Subcutaneous abdominal adipose tissue (tissue), 5 donors: ENCODE measurements around the gene ROBO2.

Source experiments
- H3K27ac ChIP-seq: one replicate; pipeline ENCODE4 v1.7.0; 2013; ENCODE audit warnings: low read depth, mild to moderate bottlenecking, inconsistent platforms, low read length, moderate library complexity
- H3K27me3 ChIP-seq, 5 donors: one replicate each; pipeline ENCODE4 v1.7.0; 2013; ENCODE audit warnings: low read length in 5 of 5, inconsistent platforms in 1 of 5; ENCODE audit not compliant: control insufficient read depth in 5 of 5, insufficient read depth in 4 of 5
- H3K36me3 ChIP-seq, 5 donors: one replicate each; pipeline ENCODE4 v1.7.0; 2013; ENCODE audit warnings: low read length in 5 of 5; ENCODE audit not compliant: control insufficient read depth in 5 of 5, insufficient read depth in 5 of 5
- H3K4me1 ChIP-seq, 5 donors: one replicate each; pipeline ENCODE4 v1.7.0; 2013; ENCODE audit warnings: low read length in 5 of 5, mild to moderate bottlenecking in 3 of 5, moderate library complexity in 1 of 5; ENCODE audit not compliant: control insufficient read depth in 5 of 5, insufficient read depth in 5 of 5
- H3K4me3 ChIP-seq, 5 donors: one replicate each; pipeline ENCODE4 v1.7.0; 2013; ENCODE audit warnings: low read length in 5 of 5, low read depth in 1 of 5
- H3K9ac ChIP-seq, 5 donors: one replicate each; pipeline ENCODE4 v1.7.0; 2013; ENCODE audit warnings: low read length in 5 of 5, mild to moderate bottlenecking in 4 of 5, moderate library complexity in 3 of 5
- H3K9me3 ChIP-seq, 5 donors: one replicate each; pipeline ENCODE4 v1.7.0; 2013; ENCODE audit warnings: low read length in 5 of 5; ENCODE audit not compliant: control insufficient read depth in 5 of 5
- donor health status: healthy.
- donor health status: healthy.
- donor health status: healthy.
- donor health status: healthy.
- donor health status: healthy.

ROBO2 gene

GRCh38 chr3:77468626-77469020, 428.7 kb downstream of the ROBO2 start:
- no peak overlapping the region for H3K27ac ChIP-seq
- no peaks in the 10 kb centered on the region for H3K9me3 ChIP-seq
- no peaks in the 10 kb centered on the region for H3K27me3 ChIP-seq
- H3K9ac ChIP-seq: no peak overlapping the region
- peaks cover 0 to 15% (median 11%) of the 10 kb centered on the region in 5 donors for H3K4me1 ChIP-seq
- no peak overlapping the region for H3K4me3 ChIP-seq
- no peaks in the 10 kb centered on the region for H3K36me3 ChIP-seq

- Histone ChIP-seq H3K9me3 (peaks cover 0 to 5% (median 0%) of the 10 kb centered on the region in 5 donors), H3K27ac (no peak overlapping the region), H3K9ac (no peak overlapping the region), H3K4me3 (no peak overlapping the region), H3K4me1 (no peaks in the 10 kb centered on the region), H3K36me3 (no peaks in the 10 kb centered on the region), H3K27me3 (no peaks in the 10 kb centered on the region)
Measured at GRCh38 chr3:77475507-77475906, 435.6 kb downstream of the ROBO2 start.

DNA sequence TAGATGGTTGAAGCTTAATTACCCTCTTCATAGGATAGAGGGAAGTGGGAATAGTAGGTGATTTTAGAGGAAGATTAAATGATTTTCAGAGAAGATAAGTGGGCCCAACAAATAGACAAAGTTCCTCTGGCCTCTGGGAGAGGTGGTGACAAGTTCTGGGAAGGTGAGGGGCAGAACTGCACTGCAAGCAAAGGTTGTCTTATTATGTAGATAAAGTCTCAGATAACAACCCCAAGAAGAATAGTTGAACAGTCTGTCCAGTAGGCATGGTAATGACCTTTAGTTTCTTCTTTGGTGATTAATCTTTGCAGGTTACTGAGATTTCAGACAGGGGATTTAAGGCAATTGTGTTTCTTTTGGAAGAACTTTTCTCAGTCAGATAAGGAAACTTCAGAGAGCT, 439.1 kb downstream of the ROBO2 start:
- Histone ChIP-seq H3K9ac (no peak overlapping the region), H3K27me3 (no peaks in the 10 kb centered on the region), H3K36me3 (no peaks in the 10 kb centered on the region), H3K27ac (no peak overlapping the region), H3K9me3 (peaks cover 0 to 5% (median 0%) of the 10 kb centered on the region in 5 donors), H3K4me3 (no peak overlapping the region), H3K4me1 (no peaks in the 10 kb centered on the region)

- Histone ChIP-seq H3K27me3 (no peaks in the 10 kb centered on the region), H3K36me3 (no peaks in the 10 kb centered on the region), H3K4me3 (no peak overlapping the region), H3K9me3 (peaks cover 0 to 15% (median 3%) of the 10 kb centered on the region in 5 donors), H3K4me1 (no peaks in the 10 kb centered on the region), H3K27ac (no peak overlapping the region), H3K9ac (no peak overlapping the region)
Measured at GRCh38 chr3:77489216-77489615, 449.3 kb downstream of the ROBO2 start.

DNA sequence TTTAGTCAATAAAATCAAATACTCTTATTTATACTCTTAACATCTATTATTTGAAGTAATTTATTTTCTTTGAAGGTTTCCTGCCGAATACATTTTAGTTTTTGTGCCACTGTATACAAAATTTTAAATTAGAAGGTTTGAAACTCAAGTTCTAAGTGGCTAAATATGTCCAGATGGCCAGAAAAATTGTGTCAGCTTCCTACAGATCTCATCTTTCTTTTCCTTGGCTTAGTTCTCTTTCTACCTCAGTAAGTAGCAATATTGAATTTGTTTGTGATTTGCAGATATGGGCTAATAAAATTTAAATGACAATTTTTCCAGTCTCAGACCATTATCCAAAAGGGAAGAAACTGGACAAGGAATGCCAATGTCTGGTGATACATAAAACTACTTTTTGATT, 452.1 kb downstream of the ROBO2 start:
- Histone ChIP-seq H3K4me1 (no peaks in the 10 kb centered on the region), H3K27ac (no peak overlapping the region), H3K9ac (no peak overlapping the region), H3K27me3 (no peaks in the 10 kb centered on the region), H3K36me3 (no peaks in the 10 kb centered on the region), H3K4me3 (no peak overlapping the region), H3K9me3 (peaks cover 0 to 3% (median 0%) of the 10 kb centered on the region in 5 donors)

DNA sequence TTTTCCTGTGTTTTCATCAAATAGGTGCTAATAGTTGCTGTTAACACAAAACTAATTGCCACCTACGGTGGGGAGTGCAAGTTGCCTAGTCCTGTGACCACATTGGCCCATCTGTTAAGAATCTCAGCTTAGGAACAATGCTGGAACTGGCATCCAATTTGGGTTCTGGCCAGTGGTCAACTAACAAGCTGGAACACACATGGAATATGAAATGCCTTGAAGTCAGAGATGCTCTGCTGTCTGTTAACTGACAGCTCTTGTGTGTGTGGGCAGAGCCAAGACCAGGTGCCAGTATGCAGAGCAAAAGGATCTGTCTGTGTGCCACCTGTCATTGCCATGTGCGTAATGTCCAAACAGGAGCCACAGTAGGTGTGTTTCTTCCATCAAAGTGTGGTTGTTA, 460.8 kb downstream of the ROBO2 start:
- Histone ChIP-seq H3K9me3 (no peaks in the 10 kb centered on the region), H3K9ac (no peak overlapping the region), H3K36me3 (no peaks in the 10 kb centered on the region), H3K4me3 (no peak overlapping the region), H3K4me1 (no peaks in the 10 kb centered on the region), H3K27me3 (no peaks in the 10 kb centered on the region), H3K27ac (no peak overlapping the region)

- Histone ChIP-seq H3K4me3 (no peak overlapping the region), H3K9me3 (no peaks in the 10 kb centered on the region), H3K9ac (no peak overlapping the region), H3K27ac (no peak overlapping the region), H3K4me1 (no peaks in the 10 kb centered on the region), H3K27me3 (no peaks in the 10 kb centered on the region), H3K36me3 (no peaks in the 10 kb centered on the region)
Measured at GRCh38 chr3:77506384-77506783, 466.5 kb downstream of the ROBO2 start.

DNA sequence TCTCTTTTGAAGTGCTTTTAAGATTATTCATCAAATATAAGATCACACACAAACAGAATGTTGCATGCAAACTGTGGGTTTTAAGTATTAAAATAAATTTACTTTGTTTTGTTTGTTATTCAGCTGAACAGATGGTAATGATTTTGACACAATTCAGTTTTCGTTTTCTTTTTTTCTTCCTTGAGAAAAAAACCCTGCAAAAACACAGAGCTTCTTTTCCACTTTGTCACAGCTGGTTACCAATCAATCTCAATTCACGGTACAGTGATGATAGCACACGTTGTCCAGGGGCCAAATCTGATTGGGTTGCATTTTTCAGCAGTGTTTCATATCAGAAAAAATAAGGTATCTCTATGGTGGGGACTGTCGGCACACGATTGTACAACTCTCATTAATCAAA, 473.6 kb downstream of the ROBO2 start:
- H3K27ac ChIP-seq: no peak overlapping the region
- H3K27me3 ChIP-seq: no peaks in the 10 kb centered on the region
- H3K9ac ChIP-seq: no peak overlapping the region
- H3K36me3 ChIP-seq: no peaks in the 10 kb centered on the region
- H3K9me3 ChIP-seq: no peaks in the 10 kb centered on the region
- H3K4me3 ChIP-seq: no peak overlapping the region
- no peaks in the 10 kb centered on the region for H3K4me1 ChIP-seq

DNA sequence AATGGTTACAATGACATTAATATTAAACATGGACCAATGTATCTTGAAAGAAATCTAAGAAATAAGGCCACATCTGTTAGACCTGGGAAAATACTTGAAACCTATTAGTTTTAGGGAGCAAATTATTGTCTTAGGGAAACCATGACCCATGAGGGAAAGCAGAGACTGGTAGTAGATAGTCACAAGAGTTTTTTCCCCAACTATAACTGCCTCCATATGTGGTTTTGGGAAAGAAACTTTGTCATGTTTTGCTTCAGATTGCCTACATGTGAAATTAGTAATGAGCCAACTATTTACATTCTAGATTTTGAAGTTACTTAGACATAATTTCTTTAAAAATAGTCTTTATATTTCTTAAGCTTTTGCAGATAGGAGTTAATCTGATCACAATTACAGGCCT, 474.9 kb downstream of the ROBO2 start:
- H3K4me3 ChIP-seq: no peak overlapping the region
- H3K27me3 ChIP-seq: no peaks in the 10 kb centered on the region
- H3K36me3 ChIP-seq: no peaks in the 10 kb centered on the region
- H3K9me3 ChIP-seq: no peaks in the 10 kb centered on the region
- H3K9ac ChIP-seq: no peak overlapping the region
- no peaks in the 10 kb centered on the region for H3K4me1 ChIP-seq
- H3K27ac ChIP-seq: no peak overlapping the region

GRCh38 chr3:77524463-77524862, 484.6 kb downstream of the ROBO2 start:
- Histone ChIP-seq H3K9ac (no peak overlapping the region), H3K4me3 (no peak overlapping the region), H3K4me1 (no peaks in the 10 kb centered on the region), H3K36me3 (no peaks in the 10 kb centered on the region), H3K27ac (no peak overlapping the region), H3K27me3 (no peaks in the 10 kb centered on the region), H3K9me3 (no peaks in the 10 kb centered on the region)
